NCI-H187 (cell line): ENCODE data around the gene ZDHHC4.
"Not testable (repeated sequence)": the region's sequence is repeated elsewhere in the genome, so short reads cannot be mapped to it uniquely, and the experiment has no call there.

Source experiments
- DNase-seq, 2 experiments: peaks; one replicate each; lab custom pipeline; 2025; lab: John Stamatoyannopoulos, UW

The ZDHHC4 gene

DNA sequence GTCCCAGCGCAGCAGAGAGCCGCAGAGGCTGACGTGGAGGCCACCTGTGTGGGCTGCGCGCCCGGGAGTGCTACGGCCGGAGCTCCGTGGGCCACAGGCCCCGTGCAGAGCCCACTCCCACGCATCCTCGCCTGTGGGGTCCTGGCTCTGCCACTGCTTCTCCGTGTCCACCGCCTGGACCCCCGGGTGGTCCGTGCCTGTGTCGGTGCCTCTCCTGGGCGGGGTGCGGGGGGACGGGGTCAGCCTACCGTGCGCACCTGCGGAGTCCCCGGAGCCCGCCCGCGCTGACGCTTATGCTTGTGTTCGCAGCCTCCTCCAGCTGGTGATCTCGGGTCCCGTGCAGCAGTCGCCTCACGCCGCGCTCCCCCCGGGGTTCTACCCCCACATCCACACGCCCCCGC is 30.4 kb downstream of the ZDHHC4 start:
- DNase-seq, result no peak

DNA sequence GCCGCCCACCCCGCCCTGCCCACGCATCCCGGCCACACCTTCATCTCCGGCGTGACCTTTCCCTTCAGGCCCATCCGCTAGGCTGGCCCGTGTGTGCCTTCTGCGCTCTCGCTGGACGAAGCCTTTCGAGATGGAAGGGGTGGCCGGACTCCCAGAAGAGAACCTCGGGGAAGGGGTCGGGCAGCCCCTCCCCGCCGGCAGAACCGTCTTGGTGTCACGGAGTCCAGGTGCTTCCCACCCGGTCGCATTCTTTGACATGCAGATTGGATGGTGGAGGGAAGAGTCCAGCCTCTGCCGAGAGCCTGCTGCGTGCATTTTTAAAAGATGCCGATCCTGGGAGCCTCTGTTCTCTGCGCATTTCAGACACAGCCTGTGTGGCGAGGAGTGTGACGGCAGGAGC is 30.8 kb downstream of the ZDHHC4 start:
- DNase-seq, result no peak

DNA sequence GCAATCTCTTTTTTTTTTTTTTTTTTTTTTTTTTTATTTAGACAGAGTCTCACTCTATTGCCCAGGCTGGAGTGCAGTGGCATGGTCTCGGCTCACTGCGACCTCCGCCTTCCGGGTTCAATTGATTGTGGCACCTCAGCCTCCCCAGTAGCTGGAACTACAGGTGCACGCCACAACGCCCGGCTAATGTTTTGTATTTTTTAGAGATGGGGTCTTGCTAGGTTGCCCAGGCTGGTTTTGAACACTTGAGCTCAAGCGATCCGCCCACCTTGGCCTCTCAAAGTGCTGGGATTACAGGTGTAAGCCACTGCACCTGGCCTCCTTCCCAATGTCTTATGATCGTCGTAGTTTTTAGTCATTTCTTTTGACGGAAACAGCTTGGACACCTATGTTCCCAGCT is 31.5 kb downstream of the ZDHHC4 start:
- DNase-seq, result no peak

DNA sequence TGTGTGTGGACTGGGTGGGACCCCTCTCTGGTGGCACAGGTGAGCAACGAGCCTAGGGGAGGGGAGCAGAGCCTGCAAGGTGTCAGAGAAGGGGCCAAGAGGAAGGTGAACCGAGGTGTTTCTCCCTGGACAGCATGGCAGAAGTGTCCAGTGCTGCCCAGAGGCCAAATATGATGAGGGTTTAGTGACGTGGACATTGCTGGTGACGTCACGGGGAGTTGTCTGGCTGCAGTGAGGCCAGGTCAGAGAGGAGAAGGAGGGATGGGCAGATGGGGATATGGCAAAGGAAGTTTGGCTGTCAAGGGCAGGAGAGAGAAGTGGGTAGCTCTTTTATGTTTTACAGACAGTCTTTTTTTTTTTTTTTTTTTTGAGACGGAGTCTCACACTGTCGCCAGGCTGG is 35.6 kb downstream of the ZDHHC4 start:
- no peak for DNase-seq

DNA sequence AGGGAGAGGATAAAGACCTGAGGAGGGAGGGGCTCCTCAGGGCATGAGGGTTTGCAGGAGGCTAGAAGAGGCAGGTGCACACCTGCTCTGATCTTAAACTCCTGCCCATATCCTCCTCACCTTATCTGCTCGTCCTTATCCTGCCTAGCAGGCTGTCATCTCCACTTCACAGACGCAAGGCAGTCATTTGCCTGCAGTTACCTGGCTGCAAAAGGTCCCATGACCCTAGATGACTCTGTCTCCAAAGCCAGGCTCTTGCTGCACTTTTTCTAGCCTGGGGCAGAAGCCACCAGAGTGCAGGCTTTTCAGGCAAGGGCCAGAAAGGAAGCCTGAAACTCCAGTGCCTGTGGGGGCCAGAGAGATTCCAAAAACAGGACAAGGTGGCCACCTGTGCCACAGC is 36.5 kb downstream of the ZDHHC4 start:
- no peak for DNase-seq

DNA sequence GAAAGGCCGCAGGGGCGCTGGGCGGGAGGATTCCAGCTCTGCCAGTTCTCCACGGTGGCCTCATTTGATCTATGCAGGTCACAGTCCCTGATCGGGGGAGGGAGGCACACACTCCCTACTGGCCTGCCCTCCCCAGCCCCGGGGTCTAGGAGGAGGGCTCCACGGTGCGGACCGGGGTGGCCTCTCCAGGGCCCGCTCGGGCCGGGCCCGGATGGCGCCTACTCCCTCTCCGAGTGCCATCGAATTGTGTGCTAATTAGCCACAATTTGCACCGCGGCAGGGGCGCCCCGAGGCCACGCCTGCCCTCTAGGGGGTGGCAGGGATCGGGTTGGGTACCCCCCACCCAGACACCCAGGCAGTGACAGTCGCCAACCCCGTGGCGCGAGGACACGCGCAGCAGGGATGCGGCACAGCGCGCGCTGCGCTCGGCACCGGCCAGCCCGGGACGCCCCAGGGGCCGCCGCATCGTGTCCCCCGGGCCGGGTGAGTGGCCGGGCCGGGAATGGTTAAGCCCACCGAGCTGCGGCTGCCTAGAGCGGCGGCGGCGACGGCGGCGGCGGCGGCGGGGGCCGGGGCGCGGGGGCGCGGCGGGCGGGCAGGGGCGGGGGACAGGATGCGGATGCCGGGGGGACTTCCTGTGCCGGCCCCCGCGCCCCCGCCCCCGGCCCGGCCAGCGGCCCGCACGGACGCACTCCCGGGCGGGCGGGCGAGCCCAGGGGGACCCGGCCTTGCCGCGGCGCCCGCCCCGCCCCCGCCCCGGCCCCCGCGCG is 37.9 kb downstream of the ZDHHC4 start, which contains the start of gene ZNF853:
TSS of gene ZNF853 (plus strand) at position 658 of the 770 bp plus-strand sequence. CDS start 565 bp downstream, outside the sequence.
- DNase-seq, result no peak

DNA sequence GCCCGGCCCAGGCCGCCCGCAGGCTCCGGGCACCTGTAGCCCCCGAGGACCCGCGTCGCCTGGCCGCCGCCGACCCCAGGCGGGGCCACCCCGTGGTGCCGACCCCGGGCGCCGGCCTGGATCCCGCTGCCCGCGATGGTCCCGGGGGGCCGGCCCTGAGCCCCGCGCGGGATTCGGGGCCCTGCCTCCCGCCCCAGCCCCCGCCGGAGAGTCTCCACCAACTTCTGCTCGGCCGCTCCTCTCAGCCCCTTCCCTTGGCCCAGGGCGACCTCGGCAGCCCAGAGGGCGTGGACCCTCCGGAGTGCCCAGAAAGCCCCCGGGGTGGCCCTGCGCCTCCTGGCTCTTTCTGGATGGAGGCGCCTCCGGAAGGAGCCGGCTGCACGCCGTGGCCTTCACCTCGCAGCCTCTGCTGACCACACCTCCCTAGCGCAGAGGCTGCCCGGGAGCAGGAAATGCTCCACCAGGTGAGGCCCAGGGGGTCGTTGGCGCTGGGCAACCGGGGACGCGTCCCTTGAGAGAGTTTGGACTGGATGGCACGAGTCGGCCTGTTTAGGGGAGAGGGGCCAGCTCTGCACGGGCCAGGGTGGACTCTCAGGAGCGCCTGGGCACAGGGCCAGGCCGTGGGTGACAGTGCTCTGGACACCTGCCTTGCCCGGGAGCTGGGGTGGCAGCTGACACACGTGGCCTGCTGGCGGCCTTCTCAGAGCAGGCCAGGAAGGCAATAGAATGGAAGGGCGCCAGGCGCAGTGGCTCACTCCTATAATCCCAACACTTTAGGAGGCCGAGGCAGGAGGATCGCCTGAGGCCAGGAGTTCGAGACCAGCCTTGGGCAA is 38.7 kb downstream of the ZDHHC4 start:
- DNase-seq, result no peak

DNA sequence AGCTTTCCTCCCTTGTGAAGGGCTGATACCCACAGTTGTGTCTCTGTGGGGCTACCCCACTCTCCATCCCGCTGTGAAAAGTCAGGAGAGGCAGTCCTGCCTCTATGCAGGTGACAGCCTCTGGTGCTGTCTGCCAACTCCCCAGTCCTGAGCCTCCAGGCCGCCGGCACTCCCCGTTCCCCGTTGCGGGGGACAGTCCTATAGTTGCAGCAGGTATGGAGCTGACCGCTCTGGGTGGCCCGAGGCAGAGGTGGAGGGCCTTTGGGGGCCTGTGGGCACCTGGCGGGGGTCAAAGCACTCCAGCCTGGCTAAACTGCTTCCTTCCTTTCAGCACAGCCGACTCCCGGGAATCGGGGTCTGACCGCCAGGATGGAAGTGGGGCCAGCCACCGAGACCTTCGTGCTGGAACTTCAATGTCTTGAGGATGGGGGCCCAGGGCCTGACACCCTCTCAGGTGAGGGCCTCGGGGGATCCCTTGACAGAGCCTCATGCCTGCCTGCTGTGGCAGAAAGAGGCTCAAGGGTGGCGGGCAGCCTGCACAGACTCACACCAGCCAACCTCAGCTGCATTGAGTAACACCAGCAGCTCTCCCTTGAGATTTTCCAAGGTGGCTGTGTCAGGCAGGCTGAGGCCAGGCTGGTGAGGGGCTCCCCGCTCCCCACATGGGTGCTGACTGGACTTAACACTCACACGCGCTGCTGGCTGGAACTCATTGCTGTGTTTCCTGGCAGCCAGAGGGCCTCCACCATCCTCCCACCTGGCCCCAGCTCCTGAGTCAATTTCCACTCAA is 39.8 kb downstream of the ZDHHC4 start:
- no peak for DNase-seq

DNA sequence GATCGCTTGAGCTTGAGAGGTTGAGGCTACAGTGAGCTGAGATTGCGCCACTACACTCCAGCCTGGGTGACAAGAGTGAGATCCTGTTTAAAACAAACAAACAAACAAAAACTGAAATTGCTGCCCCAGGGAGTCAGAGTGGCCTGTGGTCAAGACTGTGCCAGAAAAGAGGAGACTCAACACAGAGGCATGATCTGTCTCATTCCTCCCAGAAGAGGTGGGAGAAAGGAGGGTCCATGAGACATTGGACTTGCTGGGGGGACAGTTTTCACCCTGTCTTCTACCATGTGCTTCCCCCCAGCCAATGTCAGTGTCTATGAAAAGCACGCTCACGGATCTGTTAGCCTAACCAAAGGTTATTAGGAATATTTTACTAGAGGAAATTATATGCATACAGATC is 41.4 kb downstream of the ZDHHC4 start:
- DNase-seq, result no peak

DNA sequence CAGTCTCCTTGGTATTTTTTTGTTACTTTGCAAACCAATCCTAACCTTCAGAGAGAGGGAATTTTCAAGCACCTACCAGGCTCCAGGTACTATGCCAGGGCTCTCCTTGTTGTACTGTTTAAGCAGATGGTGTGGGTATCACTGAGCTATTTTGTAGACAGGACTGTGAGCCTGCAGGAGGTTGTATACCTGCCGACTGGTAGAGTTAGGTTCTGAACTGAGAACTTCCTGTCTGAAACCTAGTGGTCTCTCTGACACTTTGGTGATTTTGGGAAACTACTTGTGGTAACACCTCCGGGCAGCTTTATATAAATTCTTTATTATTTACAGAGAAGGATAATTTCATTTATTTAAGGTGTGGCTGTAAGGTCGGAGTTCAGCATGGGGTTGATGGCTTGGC is 42.7 kb downstream of the ZDHHC4 start:
- DNase-seq, result no peak

DNA sequence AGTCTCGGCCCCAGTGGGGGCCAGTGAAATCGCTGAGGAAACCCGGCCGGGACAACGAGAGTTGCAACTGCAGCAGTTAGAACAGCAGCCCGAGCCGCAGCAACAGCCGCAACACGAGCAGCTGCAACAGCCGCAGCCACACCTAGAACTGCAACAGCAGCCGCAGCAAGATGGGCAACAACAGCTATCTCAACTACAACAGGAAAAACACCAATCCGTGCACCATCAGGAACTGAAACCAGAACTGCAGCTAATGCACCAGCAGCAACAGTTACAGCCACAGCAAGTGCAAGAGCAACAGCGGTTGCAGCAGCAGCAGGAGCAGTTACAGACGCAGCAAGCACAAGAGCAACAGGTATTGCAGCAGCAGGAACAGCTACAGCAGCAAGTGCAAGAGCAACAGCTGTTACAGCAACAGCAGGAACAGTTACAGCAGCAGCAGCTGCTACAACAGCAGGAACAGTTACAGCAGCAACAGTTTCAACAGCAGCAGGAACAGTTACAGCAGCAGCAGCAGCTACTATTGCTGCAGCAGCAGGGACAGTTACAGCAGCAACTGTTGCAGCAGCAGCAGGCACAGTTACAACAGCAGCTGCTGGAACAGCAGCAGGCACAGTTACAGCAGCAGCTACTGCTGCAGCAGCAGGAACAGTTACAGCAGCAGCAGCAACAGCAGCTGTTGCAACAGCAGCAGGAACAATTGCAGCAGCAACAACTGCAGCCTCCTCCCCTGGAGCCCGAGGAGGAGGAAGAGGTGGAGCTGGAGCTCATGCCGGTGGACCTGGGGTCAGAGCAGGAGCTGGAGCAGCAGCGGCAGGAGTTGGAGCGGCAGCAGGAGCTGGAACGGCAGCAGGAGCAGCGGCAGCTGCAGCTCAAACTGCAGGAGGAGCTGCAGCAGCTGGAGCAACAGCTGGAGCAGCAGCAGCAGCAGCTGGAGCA is 44.2 kb downstream of the ZDHHC4 start:
- DNase-seq, result no peak

DNA sequence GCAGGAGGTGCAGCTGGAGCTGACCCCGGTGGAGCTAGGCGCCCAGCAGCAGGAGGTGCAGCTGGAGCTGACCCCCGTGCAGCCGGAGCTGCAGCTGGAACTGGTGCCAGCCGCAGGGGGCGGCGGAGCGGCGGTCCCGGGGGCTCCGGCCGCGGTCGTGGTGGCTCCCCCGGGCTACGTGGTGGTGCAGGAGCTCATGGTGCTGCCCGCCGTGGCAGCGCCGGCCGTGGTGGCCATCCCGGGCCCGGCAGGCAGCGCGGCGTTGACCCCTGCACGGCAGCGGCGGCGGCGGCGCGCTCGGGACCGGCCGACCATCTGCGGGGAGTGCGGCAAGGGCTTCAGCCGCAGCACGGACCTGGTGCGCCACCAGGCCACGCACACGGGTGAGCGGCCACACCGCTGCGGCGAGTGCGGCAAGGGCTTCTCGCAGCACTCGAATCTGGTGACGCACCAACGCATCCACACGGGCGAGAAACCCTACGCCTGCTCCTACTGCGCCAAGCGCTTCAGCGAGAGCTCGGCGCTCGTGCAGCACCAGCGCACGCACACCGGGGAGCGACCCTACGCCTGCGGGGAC is 45.0 kb downstream of the ZDHHC4 start:
- DNase-seq, result no peak

DNA sequence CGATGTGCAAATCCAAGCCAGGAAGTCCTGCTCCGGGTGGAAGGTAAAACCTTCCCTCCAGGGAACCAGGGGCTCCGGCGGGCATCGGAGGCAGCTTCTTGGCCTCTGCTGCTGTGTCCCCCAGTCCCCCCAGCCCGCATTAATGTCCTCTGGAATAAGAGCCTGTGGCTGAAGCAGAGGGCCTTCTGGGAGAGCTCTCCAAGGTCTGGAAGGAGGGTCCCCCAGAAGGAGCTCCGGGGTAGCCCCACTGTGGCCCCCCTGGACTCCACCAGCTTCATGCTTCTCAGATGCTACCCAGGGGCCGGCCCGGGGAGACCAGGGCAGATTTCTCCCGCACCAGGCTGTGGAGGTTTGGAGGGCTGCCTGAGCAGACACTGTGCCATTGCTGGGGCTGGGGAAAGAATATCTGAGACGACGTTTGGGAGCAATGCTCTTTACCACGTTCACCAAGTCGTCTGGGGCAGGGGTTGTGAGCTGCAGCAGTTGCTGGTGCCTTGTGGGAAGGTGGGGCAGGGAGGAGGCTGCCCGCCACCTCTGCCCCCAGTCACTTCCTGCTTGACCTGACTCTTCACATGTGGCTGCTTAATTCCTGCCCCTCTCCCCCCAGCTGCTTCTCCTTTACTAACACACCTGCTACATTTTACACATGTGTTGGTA is 46.5 kb downstream of the ZDHHC4 start:
- DNase-seq, result no peak

DNA sequence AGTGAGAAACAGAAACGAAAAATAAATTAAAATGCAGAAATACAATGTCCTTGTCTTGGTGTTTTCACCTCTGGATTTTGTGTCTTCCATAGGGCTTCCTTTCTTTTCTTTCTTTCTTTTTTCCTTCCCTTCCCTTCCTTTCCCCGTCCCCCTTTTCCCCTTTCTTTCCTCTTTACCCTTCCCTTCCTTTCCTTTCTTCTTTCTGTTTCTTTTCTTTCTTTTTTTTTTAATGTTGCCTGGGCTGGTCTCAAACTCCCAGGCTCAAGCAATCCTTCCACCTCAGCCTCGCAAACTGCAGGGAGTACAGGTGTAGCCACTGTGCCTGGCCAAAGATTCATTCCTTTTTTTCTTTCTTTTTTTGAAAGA is 47.0 kb downstream of the ZDHHC4 start:
- DNase-seq, result no peak

DNA sequence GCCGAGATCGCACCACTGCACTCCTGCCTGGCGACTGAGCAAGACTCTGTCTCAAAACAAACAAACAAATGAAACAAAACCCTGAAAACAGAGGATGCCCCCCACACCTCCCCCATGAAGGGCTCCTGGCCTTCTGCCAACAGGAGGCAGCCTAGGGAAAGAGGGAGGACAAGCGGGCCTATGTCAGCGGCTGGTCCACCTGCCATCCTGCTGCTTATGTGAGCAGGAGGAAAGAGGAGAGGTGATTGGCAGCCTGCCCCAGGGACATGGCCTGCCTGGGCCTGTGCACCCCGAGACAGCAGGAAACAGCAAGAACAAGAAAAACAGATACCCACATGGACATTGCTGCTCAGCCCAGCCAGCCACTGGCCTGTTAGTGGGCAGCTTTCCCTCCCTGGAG is 50.8 kb downstream of the ZDHHC4 start:
- no peak for DNase-seq

DNA sequence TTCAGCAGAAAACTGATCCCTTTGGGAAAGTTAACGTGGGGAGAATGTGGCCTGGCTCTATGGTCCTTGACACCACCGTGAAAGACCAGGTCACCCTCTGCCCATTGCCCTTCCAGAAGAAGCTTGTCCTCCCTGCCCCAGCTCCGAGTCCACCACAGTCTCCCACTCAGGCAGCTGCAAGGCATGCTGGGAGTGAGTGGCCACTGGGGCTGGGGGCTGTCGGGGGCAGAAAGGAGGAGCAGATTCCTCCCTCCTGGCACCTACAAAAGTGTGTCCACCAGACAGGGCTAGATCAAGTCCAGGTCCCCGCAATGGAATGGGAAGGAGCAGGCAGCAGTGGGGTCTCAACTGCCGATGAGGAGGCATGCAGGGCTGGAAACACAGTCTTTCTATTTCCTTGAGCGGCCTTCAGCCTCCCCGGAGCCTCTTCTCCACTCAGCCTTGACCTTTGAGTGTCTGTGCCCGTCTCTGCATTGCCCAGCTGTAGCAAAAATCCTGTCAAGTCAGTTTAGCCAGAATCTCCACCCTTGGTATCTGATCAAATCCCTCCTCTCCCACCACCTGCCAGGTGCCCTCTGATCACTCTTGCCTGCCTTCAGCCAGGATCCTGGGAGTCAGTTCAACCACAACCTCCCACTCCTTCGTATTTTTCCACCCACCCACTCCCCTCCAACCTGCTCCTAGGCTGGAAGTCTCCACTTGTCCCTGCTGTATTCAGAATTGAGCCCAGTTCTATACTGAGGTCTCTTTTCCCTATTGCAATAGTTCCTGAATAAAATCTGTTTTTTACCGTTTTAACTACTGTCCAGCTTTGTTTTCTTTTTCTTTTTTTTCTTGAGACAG is 53.0 kb downstream of the ZDHHC4 start:
- no peak for DNase-seq

DNA sequence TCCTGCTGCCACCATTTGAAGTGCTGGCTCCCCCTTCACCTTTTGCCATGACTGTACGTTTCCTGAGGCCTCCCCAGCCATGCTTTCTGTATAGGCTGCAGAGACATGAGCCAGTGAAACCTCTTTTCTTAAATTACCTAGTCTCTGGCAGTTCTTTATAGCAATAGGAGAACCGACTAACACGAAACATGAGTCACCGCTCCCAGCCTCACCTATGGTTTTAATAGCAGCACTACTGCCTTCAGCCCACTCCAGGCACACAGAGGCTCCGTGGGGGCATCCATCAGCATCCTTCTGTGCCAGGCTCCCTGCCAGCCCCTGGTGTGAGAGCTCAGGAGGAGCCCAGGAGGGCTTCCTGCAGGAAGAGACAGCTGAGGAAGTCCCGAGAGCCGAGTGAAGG is 54.4 kb downstream of the ZDHHC4 start:
- no peak for DNase-seq

DNA sequence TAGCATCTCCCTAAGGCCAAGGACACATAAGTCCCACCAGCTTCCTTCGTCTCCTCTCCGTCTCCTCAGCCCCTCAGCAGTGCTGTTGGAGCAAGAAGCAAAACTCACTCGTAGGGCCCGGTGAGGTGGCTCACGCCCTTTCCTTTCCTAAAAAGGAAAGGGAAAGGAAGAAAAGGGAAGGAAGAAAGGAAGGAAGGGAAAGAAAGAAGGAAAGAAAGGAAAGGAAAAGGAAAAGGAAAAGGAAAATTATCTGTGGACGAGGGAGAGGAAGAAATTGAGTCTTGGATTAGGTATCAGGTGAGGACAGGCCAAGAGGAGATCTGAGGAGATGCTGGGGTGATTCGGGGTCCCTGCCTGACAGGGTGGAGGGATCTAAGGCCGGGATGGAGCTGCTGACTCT is 56.8 kb downstream of the ZDHHC4 start:
- no peak for DNase-seq

DNA sequence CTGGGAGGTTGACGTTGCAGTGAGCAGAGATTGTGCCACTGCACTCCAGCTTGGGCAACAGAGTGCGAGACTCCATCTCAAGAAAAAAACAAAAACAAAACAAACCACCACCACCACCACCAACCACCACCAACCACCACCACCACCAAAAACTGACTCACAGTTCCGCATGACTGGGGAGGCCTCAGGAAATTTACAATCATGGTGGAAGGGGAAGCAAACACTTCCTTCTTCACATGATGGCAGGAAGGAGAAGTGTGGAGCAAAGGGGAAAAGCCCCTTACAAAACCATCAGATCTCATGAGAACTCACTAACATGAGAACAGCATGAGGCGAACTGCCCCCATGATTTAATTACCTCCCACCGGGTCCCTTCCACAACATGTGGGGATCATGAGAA is 57.7 kb downstream of the ZDHHC4 start:
- DNase-seq, result not testable (repeated sequence)
